HG02852 (cell line): ENCODE results near the gene SCG3.

ENCODE experiments used
- ATAC-seq: cut with Tn5 transposase; IDR thresholded peaks from one replicate; pipeline ENCODE4 v1.9.1; 2021; ENCODE audit warnings: mild to moderate bottlenecking, moderate library complexity; ENCODE audit not compliant: unreplicated experiment

Gene SCG3

GRCh38 chr15:51726302-51727073 is 45.2 kb downstream of the SCG3 start:
- ATAC-seq: peak; percentile 93

GRCh38 chr15:51727141-51727897 is 46.0 kb downstream of the SCG3 start:
- no peak for ATAC-seq

- ATAC-seq: peak; percentile 51
Observed at GRCh38 chr15:51731549-51732267, 50.4 kb downstream of the SCG3 start.

GRCh38 chr15:51732646-51733045 is 51.3 kb downstream of the SCG3 start:
- no peak for ATAC-seq

- no peak for ATAC-seq
Observed at GRCh38 chr15:51735228-51736010, 54.1 kb downstream of the SCG3 start.

- ATAC-seq: no peak
Observed at GRCh38 chr15:51736069-51736468, 54.8 kb downstream of the SCG3 start.

- peak; percentile 33 for ATAC-seq
Observed at GRCh38 chr15:51736751-51737521, 55.6 kb downstream of the SCG3 start.

- ATAC-seq: peak; percentile 60
Observed at GRCh38 chr15:51737522-51738305, 56.4 kb downstream of the SCG3 start, which contains the start of gene LYSMD2. TSS of gene LYSMD2 (minus strand) at chr15:51737655. CDS start at chr15:51737622, 33 bp downstream.

- ATAC-seq: no peak
Observed at GRCh38 chr15:51738553-51738952, 57.2 kb downstream of the SCG3 start.

GRCh38 chr15:51739061-51739712 is 57.9 kb downstream of the SCG3 start:
- ATAC-seq: no peak

GRCh38 chr15:51749307-51749706 is 68.0 kb downstream of the SCG3 start:
- no peak for ATAC-seq

GRCh38 chr15:51750186-51750585 is 68.9 kb downstream of the SCG3 start:
- no peak for ATAC-seq

GRCh38 chr15:51750792-51751696 is 69.7 kb downstream of the SCG3 start, which contains the start of gene TMOD2:
TSS of gene TMOD2 (plus strand) at chr15:51751597. CDS start at chr15:51766442, 14,845 bp downstream.
- ATAC-seq: peak; percentile 80

- ATAC-seq: peak; percentile 38
Observed at GRCh38 chr15:51751697-51752683, 70.7 kb downstream of the SCG3 start.

GRCh38 chr15:51752888-51753287 is 71.6 kb downstream of the SCG3 start:
- no peak for ATAC-seq

GRCh38 chr15:51754267-51754666 is 73.0 kb downstream of the SCG3 start:
- no peak for ATAC-seq
